Measurements from ENCODE around the gene SH3GL2.

The SH3GL2 gene

GRCh38 chr9:17611917-17612316, 33.1 kb downstream of the SH3GL2 start:
- DNase-seq, result no peak

DNA sequence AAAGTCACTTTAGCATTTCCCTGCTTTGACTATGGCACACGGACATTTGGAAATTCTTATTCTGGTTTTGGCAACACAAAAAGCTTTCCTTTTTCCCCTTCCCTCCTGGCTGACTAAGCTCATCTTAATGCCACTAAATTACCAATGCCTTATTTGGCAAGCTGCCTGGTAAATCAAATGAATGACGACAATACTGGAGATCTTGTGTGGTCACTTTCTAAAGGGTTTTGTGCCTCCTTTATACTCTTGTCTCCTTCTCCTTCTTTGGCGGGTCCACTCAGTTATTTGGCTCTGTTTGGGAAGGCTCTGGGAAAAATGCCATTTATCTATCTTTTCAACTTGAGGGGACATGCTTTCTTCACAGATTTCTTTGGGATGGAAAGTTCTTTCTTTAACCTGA, 34.9 kb downstream of the SH3GL2 start:
- DNase-seq, result no peak

GRCh38 chr9:17614250-17614649, 35.4 kb downstream of the SH3GL2 start:
- no peak for DNase-seq

DNA sequence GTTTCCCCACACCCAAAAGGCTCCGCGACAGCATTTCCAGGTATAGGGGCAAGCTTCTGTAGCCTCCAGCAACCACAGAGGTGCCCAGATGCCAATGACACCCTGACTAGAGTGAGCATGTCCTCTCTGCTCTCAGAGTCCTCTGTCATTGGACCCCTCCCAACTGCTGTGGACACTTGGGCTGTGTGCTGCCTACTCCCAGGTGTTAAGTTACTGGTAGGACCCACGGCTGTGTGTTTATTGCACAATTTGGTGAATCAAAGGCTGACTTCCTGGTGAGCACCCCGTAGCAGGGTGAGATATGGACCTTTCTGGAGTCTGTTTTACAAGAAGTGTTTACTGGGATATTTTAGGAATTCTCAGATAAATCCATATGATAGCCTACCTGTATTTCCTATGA, 36.0 kb downstream of the SH3GL2 start:
- DNase-seq, result no peak

DNA sequence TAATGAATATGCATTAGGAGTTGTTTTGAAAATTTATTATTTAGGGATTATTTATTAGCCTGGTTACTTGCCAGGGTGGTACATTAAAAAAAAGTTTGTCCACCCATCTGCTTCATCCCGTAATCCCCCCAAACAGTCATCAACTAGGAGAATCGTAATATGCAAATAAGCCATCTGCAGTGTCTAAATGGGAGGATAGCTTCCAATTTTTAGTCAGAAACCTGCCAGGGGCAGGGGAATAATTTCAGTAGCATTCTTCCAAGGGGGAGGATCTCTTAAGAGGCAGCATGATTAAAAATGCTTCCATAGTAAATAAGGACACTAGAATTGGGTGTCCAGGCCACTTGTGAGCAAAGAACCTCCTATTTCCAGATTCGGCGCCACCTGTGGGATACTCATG, 43.3 kb downstream of the SH3GL2 start:
- DNase-seq, result no peak

GRCh38 chr9:17622749-17623148, 43.9 kb downstream of the SH3GL2 start:
- DNase-seq, result no peak

GRCh38 chr9:17623965-17624364, 45.1 kb downstream of the SH3GL2 start:
- no peak for DNase-seq

DNA sequence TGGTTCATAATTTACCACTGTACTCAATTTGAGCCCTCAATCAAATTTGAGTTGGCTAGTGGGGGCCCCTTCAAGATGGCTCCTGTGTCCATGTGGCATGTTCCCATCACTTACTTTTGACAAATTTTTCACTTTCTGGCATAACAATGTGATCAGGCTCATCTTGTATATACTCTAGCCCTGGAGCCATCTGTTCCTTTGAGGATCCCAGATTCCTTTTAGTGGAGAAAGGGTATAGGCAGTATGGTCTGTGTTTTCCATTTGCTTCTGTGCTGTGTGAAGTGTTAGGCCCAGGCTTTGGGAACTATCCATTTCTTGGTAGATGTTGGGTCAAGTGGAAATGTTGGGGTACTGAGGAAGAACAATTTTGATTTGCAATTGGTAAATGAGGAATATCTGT, 45.7 kb downstream of the SH3GL2 start:
- no peak for DNase-seq

- DNase-seq, result no peak
Observed at GRCh38 chr9:17625644-17626388, 47.0 kb downstream of the SH3GL2 start.

DNA sequence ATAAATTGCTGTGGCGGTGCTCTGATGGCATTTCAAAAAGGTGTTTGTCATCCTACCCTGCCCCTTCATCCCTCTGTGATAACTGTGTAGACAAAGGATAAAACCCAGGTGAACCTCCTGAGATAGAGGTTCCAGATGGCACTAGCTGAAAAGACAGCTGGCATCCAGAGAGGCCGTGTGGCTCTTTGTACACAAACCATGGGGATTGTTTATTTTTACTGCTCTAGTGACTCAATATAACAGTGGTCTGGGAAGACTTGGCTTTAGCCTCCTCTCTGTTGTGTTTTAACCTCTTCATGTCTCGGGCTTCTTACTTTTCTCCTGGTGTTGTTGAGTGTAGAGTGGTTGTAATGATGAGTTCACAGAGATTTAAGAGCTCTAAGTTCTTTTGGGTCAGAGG, 48.8 kb downstream of the SH3GL2 start:
- DNase-seq, result no peak

GRCh38 chr9:17628624-17629023, 49.8 kb downstream of the SH3GL2 start:
- no peak for DNase-seq

- no peak for DNase-seq
Observed at GRCh38 chr9:17630531-17630949, 51.7 kb downstream of the SH3GL2 start.

DNA sequence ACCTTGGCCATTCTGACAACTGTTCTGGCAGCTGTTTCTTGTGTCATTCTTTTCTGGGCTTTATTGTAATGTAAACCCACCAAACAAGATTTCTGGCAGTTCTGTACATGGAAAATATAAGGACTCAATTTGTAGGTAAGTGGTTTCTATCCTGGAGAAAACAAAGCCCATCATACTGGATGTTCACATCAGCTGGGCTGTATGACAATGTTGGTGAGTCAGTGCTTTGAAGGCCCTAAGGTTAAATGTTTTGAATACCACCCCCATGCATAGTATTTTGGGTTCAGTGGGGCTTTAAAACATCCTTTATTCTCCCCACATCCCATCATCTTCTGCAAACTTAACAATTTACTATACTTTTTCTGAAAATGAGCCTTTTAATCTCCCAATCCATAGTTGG, 52.5 kb downstream of the SH3GL2 start:
- DNase-seq, result no peak

DNA sequence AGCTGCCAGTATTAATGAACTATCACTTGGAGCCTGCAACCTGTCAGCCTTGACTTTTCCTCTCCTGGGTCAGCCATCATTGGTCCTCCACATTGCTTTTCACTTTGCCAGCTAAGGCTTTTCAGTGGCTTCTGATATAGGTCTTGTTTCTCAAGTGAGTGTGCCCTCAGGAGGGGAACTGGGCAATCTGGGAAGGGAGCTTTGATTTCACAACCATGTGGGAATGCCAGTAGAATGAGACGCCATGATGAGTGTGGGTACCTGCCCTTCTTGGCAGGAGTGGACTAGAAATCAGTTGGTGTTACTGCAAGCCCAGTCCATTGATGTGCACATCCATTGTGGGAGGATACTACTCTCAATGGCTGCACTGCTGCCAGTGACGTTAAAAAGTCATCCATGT, 54.1 kb downstream of the SH3GL2 start:
- no peak for DNase-seq

DNA sequence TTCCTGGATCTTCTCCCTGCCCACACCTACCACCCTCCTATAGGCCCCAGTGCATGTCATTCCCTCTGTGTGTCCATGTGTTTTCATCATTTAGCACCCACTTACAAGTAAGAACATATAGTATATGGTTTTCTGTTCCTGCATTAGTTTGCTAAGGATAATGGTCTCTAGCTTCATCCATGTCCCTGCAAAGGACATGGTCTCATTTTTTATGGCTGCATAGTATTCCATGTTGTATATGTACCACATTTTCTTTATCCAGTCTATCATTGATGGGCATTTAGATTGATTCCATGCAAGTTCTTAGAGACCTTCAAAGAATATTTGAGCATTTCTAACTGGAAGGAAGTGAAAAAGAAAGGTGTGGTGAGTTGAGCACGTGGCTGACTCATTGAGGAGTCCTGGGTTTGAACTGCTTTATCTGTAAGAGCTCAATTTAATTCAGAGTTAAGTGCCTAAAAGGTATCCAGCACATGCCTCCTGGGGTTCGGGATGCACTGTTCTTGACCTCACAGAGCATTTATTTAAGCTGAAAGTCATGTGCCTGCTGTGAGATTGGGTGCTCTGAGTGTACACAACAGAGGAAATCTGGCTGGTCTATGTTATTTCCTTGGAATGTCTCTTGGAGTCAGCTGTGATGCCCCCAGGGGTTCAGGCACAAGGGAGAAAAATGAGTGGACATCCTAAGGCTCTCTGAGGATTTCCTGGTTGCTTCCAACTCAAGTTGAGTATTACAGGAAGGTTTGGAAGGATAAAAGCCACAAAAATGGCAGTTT, 56.4 kb downstream of the SH3GL2 start:
- no peak for DNase-seq

DNA sequence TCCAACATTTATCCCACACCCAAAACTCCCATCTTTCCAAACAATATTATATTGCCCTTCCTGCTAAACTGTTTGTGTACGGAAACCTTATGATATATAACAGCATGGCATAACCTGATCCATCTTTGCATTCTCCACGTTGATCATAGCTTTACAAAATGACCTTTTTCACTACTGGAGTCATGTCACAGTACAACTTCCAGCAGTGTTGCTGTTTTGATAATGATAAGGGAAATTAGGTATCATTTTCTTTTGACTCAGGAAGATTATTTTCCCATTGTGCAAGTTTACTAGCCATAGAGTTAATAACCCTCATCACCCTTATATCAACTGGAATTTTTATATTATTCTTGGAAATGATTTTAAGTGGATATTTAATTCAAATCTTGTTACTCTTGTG, 57.5 kb downstream of the SH3GL2 start:
- no peak for DNase-seq

- DNase-seq, result no peak
Observed at GRCh38 chr9:17636821-17637220, 58.0 kb downstream of the SH3GL2 start.

DNA sequence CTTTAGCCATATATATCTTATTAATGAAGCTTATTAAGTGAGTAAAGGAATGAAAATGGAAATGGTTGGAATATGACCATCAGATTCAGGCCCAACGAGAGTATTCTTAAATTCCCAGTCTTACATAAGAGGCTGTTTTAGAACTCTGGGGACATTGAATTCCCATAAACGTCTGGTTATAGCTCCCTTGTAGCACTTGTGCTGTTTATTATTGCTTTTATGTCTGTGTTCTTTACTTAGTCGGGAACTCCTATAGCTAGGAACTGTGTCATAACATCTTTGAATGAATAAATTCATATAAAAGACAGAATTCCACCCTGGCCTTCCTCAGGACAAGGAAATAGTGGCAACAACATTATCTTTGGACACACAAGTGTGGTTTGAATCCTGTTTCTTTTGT, 58.4 kb downstream of the SH3GL2 start:
- DNase-seq, result no peak

DNA sequence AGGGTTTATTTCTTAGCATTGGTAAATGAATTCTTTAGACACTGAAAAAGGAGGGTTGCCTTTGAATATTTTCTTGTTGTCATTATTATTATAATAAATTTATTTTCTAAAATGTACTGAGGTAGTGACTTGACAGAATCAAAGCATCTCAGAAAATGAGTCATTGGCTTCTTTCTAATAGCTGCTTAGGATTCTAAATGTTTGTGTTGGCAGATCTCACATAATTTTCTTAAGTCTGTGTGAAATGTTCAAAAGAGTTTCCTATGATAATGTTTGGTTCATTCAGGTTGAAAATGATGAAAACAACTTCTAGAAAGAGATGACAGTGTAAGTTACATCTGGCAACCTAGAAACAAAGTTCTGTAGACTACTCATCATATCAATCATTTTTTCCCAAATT, 69.7 kb downstream of the SH3GL2 start:
- DNase-seq, result no peak

DNA sequence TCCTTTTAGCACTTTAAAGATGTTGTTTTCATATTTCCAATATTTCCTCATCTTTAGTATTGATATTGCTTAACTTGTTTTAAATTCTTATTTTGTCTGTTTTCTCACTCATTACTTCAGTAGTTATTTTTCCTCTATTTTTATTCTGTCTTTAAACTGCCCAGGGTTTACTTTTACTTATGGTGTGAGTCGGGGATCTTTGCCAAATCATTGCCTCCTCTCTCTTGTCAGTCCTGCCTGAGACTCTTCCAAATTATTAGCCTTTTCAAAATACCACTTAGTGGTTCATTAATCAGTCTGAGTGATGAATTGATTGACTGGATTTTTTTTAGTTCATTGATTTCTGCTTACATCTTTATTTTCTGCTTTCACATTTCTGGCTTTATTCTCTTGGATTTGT, 72.9 kb downstream of the SH3GL2 start:
- DNase-seq, result no peak

DNA sequence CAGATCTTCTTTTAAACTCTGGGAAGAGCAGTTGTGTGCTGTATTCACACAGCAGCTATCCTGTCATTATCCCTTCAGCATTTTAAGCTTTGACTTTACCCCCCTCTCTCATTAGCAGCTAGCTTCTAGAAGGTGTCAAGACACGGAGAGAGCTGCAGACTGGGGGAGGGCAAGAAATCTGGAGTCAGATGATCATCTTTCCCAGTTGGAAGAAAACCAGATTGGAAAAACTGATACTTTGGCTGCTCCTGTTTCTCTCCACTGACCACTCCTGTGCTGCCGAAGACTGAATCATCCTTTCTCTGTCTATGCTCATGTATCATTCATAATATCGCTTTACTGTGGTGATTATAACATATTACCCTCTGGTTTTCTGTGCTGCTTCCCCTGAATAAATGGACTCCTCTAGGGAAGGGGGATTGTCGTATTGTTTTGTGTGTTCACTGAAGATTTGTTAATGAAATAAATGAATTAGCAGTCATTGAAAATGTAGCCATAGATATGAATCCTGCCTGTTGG, 75.1 kb downstream of the SH3GL2 start:
- no peak for DNase-seq

GRCh38 chr9:17656889-17657288, 78.0 kb downstream of the SH3GL2 start:
- DNase-seq, result no peak

DNA sequence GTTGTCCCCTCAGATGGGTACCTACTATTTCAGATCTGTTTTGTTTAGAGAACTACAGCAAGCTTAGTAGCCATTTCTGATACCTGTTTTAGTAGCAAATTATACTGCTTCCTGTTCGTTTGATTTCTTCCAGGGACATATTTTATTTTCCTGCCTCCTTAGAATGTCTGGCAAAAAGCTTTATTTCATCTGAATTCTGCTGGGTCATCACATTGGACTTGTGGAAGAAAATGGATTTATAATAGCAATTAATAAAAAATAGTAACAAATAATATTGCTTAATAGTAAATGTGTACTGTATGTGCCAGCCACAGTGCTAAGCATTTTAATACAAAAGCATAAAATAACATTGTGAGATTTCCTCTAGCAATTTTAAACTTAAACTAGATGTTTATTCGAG, 79.4 kb downstream of the SH3GL2 start:
- DNase-seq, result no peak

- DNase-seq, result no peak
Observed at GRCh38 chr9:17660158-17660557, 81.3 kb downstream of the SH3GL2 start.
